Progenitor cell of endocrine pancreas (in vitro differentiated cells): ENCODE measurements around the gene OLFML1. TPM values are rescaled to one million over a fixed set of nuclear protein-coding genes. Genes with fewer than 3 reads are reported as not detected.
"Not testable (repeated sequence)": the region's sequence is repeated elsewhere in the genome, so short reads cannot be mapped to it uniquely, and the experiment has no call there.

Experiments
- DNase-seq: peaks from one replicate; pipeline ENCODE4 v3.0.0; 2021; ENCODE audit warnings: low spot score; ENCODE audit not compliant: unreplicated experiment
- H3K27ac Mint-ChIP-seq: 2 replicates; pipeline ENCODE4 v1.8.0; 2021; ENCODE audit warnings: mild to moderate bottlenecking, moderate library complexity, mixed read lengths
- H3K27me3 Mint-ChIP-seq: 2 replicates; pipeline ENCODE4 v1.8.0; 2021; ENCODE audit warnings: mixed read lengths
- H3K36me3 Mint-ChIP-seq: 2 replicates; pipeline ENCODE4 v1.8.0; 2022; ENCODE audit warnings: mixed read lengths; ENCODE audit not compliant: insufficient read depth
- H3K4me1 Mint-ChIP-seq: 2 replicates; pipeline ENCODE4 v1.8.0; 2021; ENCODE audit warnings: low read depth, mixed read lengths
- H3K4me3 Mint-ChIP-seq: 2 replicates; pipeline ENCODE4 v1.8.0; 2021; ENCODE audit warnings: low read depth, mild to moderate bottlenecking, moderate library complexity, mixed read lengths
- H3K9me3 Mint-ChIP-seq: 2 replicates; pipeline ENCODE4 v1.8.0; 2021; ENCODE audit warnings: low read depth, mixed read lengths
- total RNA-seq: library from RNA; stranded (reverse); gene quantifications from 2 replicates; pipeline ENCODE4 v1.2.1, GENCODE V29; 2021
- TF ChIP-seq, protein P1 (sequence below): fragments of 200-600 bp; sonication (generic); IDR thresholded peaks from one replicate; pipeline ENCODE4 v1.5.0; 2021; ENCODE audit warnings: antibody characterized with exemption, mild to moderate bottlenecking; ENCODE audit not compliant: unreplicated experiment

Gene OLFML1
- total RNA-seq, 1 donor from 2014 or later = not detected

DNA sequence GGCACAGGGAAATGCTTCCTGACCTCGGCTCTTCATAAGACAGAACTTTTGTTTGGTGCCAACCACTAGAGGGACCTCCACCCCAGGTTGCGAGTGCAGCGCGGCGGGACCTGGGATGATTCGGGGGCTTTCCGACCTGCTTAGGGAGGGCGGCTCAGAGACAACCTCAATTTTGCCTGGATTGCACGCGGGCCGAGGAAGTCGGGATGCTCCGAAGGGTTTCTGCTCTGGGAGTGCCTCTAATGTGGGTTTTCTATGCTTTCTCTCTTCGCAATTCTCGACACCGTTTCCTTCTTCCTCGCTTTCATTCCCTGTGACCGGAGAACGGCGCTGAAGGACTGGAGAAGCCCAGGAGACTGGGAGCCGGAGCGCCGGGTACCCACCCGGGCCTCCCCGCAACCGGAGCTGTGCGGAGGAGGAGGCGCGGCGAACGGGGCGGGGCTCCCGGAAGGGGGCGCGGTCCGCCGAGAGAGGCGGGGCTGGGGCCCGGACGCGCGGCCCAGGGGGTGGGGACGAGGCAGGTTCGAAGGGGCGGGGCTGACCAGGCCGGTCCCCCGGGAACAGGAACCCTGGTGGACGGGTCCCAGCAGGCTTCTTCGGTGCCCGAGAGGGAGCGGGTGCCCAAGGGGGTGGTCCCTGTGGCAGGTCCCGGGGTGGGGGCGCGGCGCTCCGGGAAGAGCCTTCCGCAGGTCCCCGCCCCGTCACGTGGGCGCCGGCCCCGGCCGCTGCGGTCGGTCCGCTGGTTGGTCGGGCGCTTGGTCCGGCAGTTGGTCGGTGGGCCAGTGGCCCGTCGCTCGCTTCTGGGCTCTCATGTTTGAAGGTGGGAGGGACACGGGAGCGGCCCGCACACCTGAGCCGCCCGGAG lies 28.2 kb downstream of the OLFML1 start, which contains the start of gene PPFIBP2:
PPFIBP2 (plus strand) TSS at position 766 of the 865 bp plus-strand sequence. CDS start 35,477 bp downstream, outside the sequence.
- TF ChIP-seq, protein P1, sequence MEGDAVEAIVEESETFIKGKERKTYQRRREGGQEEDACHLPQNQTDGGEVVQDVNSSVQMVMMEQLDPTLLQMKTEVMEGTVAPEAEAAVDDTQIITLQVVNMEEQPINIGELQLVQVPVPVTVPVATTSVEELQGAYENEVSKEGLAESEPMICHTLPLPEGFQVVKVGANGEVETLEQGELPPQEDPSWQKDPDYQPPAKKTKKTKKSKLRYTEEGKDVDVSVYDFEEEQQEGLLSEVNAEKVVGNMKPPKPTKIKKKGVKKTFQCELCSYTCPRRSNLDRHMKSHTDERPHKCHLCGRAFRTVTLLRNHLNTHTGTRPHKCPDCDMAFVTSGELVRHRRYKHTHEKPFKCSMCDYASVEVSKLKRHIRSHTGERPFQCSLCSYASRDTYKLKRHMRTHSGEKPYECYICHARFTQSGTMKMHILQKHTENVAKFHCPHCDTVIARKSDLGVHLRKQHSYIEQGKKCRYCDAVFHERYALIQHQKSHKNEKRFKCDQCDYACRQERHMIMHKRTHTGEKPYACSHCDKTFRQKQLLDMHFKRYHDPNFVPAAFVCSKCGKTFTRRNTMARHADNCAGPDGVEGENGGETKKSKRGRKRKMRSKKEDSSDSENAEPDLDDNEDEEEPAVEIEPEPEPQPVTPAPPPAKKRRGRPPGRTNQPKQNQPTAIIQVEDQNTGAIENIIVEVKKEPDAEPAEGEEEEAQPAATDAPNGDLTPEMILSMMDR = peak; percentile 75
- Mint-ChIP-seq H3K27ac (peak within 1 kb of the TSS; percentile 93), H3K36me3 (no peaks in the 10 kb centered on the region), H3K4me3 (peak within 1 kb of the TSS; percentile 87), H3K27me3 (peaks cover 33% of the 10 kb centered on the region), H3K4me1 (peaks cover 32% of the 10 kb centered on the region), H3K9me3 (peaks cover 2% of the 10 kb centered on the region)
- peak; percentile 74 for DNase-seq

- peak overlapping the region; percentile 87 for H3K4me3 Mint-ChIP-seq
- H3K27me3 Mint-ChIP-seq = peaks cover 38% of the 10 kb centered on the region
- H3K9me3 Mint-ChIP-seq = peaks cover 5% of the 10 kb centered on the region
- peak; percentile 13 for DNase-seq
- H3K27ac Mint-ChIP-seq = no peak overlapping the region
- H3K4me1 Mint-ChIP-seq = peaks cover 32% of the 10 kb centered on the region
- peaks cover 2% of the 10 kb centered on the region for H3K36me3 Mint-ChIP-seq
- TF ChIP-seq, protein P1 = no peak
These were observed 28.8 kb downstream of the OLFML1 start for GRCh38 chr11:7514099-7514591.

DNA sequence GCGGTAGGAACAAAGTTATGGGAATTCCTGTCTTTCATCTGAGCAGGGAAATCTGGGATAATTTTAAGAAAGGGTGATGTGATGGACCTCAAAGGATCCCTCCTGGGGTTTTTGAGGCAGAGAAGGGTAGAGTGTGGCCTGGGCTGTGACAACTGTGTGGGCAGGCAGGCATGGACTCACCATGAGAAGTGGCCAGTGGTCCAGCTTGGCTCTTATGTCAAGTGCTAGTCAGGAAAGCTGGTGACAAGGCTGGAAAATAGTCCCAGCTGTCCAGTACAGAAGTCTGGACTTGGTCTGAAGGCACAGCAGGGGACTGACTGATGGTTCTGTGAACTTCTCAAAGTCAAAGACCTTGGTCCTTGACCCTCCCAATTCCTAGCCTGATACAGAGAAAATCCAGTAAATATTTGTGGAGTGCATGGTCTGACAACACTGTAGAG lies 30.2 kb downstream of the OLFML1 start:
- DNase-seq = no peak
- H3K4me1 Mint-ChIP-seq = peaks cover 28% of the 10 kb centered on the region
- peaks cover 5% of the 10 kb centered on the region for H3K9me3 Mint-ChIP-seq
- TF ChIP-seq, protein P1 = no peak
- no peak overlapping the region for H3K27ac Mint-ChIP-seq
- no peak overlapping the region for H3K4me3 Mint-ChIP-seq
- peaks cover 39% of the 10 kb centered on the region for H3K27me3 Mint-ChIP-seq
- peaks cover 4% of the 10 kb centered on the region for H3K36me3 Mint-ChIP-seq

- Mint-ChIP-seq H3K4me3 (no peak overlapping the region), H3K27ac (no peak overlapping the region), H3K4me1 (peaks cover 20% of the 10 kb centered on the region), H3K36me3 (peaks cover 4% of the 10 kb centered on the region), H3K9me3 (peaks cover 5% of the 10 kb centered on the region), H3K27me3 (peaks cover 39% of the 10 kb centered on the region)
- TF ChIP-seq, protein P1 = no peak
- no peak for DNase-seq
These were observed 31.2 kb downstream of the OLFML1 start for GRCh38 chr11:7516475-7516874.

DNA sequence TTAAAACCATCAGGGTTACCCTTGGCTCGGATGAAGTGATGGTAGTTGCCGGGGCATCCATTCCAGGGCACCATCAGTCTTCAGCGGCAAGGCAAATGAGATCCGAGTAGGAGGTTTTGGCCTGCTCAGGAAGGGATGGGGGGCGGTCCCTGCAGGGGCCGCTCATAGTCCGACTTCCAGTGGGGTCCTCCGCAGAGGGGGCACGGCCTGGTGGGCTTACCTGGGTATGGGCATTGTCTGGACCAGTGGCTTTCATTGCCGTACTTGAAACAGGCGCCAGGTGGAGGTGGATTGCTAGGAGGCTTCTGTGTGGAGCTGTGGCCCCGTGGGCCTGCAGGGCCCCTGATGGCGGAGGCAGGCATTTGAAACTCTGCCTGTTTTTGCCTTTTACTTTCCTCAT lies 32.4 kb downstream of the OLFML1 start:
- not testable (repeated sequence) for DNase-seq, H3K36me3 Mint-ChIP-seq, H3K4me3 Mint-ChIP-seq, H3K4me1 Mint-ChIP-seq, H3K9me3 Mint-ChIP-seq, H3K27ac Mint-ChIP-seq
- H3K27me3 Mint-ChIP-seq = peaks cover 39% of the 10 kb centered on the region
